NOMO-1 treated with dmso at 0.1 percent for 144 hours (cell line): ENCODE data around the gene SLC41A3.
"Not testable (repeated sequence)": the region's sequence is repeated elsewhere in the genome, so short reads cannot be mapped to it uniquely, and the experiment has no call there.

Source experiments
- DNase-seq: peaks from one replicate; lab custom pipeline; 2025; ENCODE audit not compliant: unreplicated experiment; lab: John Stamatoyannopoulos, UW

The SLC41A3 gene

DNA sequence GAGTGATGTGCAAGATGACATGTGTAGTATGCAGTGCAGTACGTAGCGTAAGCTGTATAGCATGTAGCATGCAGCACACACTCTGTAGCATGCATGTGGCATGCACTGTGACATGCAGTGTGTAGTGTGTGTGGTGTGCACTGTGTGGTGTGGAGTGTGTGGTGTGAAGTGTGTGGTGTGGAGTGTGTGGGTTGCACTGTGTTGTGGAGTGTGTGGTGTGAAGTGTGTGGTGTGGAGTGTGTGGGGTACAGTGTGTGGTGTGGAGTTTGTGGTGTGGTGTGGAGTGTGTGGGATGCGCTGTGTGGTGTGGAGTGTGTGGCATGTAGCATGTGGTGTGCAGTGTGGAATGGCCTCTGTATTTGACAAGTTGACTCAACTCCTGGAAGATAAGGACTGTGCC is 75.7 kb downstream of the SLC41A3 start:
- no peak for DNase-seq

DNA sequence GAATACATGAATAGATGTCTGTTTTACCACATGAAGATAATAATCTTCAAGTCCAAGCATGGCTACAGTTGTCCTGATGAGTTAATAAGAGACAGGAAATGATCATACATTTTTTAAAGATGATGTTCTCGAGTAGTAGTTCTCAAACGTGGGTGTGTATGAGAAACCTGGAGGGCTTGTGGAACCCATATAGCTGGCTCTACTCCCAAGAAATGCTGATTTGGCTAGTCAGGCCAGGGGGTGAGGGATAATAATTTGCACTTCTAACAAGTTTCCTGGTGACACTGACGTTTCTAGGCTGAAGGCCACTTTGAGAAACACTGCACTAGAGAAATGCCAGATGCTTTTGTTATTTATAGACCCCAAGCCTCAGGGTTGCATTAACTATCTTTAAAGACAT is 78.0 kb downstream of the SLC41A3 start:
- no peak for DNase-seq

DNA sequence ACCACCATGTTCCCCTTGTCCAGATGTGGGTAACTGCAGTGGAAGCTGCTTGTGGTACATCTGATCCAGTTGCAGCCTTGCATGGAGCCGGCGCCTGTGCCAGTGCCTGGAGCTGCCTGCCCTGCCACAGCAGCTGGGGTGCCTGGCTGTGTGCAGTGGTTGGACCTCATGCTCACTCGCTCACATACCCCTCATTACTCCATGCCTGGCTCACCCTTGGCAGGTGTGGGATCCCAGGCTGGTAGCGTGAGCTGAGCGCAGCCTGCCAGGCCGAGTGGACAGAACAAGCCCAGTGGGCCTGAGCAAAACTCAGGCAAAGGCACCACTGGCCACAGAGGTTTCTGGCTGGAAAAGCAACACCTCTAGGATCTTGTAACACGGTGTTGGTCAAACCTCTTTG is 79.2 kb downstream of the SLC41A3 start:
- DNase-seq, result no peak

DNA sequence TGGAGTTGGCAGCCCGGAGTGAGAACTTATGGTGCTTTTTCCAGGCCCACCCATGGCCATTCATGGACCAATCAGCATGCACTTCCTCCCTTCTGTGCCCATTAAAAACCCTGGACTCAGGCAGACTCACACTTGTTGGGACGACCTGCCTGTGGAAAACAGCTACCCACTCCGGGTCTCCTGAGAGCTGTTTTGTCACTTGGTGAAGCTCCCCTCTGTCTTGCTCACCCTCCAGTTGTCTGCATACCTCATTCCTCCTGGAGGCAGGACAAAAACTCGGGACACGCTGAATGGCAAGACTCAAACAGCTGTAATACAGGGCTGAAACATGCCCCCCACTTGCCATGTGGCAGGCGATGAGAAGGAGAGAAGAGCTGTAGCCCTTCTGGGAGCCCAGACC is 79.7 kb downstream of the SLC41A3 start:
- DNase-seq, result no peak

DNA sequence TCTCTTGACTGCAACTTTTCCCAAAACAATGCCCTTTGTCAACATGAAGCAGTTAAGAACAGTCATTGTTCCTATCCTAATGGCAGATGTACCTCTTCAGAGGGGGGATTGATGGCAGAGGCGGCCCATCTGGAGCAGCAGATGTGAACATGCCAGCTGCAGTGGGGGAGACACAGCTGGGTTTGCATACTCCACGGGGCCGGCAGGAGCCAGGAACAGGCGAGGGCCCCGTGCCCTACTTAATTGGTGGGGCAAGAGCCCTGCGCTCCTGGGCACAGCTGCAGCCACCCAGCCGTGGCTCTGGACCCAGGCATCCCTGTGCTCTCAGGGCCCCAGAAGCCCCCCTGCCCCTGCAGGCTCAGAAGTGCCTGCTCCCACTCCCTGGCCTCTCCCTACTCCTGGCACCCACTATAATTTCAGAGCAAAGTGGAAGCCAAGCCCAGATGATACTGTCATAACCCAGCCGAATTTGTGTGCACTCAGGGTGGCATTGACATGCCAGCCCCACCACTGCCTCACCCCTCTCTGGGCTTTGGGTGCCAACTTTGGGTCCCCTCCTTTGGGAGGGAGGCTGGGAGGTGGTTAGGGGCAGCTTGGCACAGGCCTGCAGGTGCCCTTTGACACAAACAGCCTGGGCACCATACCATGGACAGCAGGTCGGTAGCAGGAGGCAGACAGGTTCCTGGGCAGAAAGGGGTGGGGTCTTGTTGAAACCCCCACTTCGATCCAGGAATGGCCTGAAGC is 80.3 kb downstream of the SLC41A3 start:
- no peak for DNase-seq

DNA sequence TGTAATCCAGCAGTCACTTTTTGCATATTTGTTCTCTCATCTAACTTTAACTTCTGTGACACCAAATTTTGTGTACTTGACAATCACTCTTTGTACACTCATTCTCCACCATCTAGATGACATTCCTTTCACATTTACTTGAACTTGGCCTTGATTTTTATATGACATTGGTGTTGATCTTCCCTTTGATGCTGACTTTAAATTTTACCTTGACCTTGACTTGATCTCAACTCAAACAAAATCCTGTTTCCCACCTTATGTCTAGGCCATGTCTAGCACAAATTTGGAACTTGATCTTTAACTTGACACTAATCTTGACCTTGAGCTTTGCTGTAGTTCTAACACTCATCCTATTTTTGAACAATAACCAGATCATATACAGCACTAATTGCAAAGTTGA is 81.7 kb downstream of the SLC41A3 start:
- no peak for DNase-seq

DNA sequence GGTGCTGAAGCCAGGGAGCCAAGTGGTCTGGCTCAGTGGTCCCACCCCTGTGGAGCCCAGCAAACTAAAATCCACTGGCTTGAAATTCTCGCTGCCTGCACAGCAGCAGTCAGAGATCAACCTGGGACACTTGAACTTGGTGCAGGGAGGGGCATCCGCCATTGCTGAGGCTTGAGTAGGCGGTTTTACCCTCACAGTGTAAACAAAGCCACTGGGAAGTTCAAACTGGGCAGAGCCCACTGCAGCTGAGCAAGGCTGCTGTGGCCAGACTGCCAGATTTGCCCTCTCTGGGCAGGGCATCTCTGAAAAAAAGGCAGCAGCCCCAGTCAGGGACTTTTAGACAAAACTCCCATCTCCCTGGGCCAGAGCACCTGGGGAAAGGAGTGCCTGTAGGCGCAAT is 87.2 kb downstream of the SLC41A3 start:
- not testable (repeated sequence) for DNase-seq

DNA sequence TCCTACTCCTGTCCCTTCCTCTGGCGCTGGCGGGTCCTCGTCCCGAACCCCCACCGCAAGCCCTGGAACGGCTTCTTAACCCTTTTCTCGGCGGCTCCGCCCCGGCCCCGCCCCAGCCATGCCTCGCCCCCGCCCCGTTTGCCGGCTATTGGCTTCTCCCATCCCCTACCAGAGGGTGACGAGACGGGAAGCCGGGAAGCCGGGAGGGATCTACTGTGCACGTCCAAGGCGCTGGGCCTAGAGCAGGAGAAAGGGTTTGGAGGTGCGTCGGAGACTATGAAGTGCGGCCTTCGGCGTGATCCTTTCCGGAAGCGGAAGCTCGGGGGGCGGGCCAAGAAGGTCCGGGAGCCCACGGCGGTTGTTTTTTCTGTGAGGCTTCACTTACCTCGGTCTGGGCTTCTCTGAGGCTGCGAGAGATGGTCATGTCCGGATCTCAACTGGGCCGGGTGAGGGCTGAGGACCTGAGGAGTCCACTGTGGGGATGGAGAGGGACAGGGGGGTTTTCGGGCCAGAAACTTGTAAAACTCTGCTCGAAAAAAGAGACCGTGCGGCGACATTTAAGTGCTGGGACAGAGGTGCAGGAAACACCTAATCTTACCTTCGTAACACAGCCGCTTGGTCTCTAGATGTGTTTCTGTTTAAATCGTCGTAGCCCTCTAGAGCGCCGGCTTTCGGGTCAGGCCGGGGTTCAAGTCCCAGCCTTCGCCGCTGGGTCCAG is 93.5 kb downstream of the SLC41A3 start:
- DNase-seq, result peak; percentile 36

DNA sequence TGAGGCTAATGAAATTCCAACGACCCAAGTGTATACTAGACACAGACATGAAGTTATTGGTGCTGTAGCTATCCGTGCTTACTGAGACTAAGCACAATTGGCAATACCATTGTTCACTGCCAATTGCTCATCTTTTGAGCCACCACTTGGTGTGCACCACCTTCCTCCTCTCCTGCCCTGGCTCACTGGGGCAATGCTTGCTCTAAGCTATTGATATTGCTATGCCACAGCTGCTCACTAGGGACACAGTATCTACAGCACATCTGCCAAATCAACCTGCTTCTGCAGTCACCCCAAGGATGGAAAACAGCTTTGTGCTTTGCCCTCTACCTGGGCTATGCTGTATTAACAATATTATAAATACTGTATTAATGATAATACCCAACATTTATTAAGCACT is 99.0 kb downstream of the SLC41A3 start:
- DNase-seq, result not testable (repeated sequence)

DNA sequence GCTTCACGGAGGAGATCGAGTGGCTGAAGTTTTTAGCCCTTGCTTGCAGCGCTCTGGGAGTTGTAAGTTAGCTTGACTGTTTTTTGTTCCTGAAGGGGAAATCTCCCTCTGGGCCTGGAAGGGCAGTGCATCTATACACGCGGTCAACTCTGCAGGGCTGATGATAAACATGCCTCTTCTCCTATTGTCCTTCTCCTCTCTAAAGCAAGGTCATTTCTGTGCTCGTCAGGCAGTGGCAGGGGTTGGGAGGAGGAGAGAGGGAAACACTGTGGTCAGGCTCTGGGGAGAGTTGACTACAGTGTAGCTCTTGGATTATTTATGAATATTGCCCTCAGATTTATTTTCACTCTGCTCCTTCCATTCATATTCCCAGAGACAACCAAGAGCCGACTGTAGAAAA is 106.8 kb downstream of the SLC41A3 start:
- DNase-seq, result not testable (repeated sequence)

DNA sequence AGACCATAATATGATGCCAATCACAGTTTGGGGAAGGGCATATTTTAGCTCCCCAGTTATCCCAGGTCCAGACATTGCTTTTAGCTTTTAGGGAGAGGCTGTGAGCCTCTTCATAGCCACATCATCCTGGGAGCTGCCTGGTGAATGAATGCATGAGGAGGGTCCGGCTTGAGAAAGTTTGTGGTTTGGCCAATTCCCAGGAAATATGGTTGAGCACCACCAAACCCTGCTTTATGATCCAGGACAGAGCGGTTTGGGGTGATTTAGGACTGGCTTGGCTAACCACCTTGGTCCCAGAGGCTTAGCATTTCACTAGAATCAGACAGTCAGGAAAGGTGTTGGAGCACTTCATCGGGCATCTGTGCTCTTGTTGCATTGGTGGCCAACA is 107.9 kb downstream of the SLC41A3 start:
- not testable (repeated sequence) for DNase-seq

DNA sequence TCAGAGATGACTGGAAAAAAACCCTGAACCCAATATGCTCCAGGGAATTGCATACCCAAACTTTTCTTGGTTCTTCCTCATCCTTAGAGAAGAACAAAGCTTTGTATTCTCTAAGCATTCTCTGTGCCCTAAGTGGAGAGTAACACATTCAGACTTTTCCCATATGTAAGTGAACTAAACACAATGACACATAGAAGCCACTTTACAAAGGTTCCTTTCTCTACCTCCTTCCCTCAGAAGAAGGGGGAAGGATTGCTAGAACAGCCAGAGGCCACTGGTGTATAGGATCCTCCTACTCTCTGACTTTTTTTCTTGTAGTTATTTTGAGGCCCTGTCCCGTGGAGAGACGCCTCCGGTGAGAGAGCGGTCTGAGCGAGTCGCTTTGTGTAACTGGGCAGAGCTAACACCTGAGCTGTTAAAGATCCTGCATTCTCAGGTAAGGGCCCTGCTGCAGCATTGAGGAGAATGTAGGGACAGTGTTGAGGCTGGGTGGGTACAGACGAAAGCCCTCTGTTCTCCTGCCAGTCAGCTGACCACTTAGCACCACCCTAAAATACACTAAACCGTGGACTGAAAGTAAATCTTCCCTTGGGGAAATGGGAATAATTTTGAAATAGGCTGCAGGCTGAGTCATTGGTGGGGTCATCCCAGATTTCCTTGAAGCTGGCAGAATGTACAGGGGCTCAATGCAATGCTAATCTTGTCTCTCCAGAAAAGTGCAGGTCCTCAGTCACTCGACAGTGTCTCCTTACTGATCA is 108.5 kb downstream of the SLC41A3 start:
- DNase-seq, result not testable (repeated sequence)

DNA sequence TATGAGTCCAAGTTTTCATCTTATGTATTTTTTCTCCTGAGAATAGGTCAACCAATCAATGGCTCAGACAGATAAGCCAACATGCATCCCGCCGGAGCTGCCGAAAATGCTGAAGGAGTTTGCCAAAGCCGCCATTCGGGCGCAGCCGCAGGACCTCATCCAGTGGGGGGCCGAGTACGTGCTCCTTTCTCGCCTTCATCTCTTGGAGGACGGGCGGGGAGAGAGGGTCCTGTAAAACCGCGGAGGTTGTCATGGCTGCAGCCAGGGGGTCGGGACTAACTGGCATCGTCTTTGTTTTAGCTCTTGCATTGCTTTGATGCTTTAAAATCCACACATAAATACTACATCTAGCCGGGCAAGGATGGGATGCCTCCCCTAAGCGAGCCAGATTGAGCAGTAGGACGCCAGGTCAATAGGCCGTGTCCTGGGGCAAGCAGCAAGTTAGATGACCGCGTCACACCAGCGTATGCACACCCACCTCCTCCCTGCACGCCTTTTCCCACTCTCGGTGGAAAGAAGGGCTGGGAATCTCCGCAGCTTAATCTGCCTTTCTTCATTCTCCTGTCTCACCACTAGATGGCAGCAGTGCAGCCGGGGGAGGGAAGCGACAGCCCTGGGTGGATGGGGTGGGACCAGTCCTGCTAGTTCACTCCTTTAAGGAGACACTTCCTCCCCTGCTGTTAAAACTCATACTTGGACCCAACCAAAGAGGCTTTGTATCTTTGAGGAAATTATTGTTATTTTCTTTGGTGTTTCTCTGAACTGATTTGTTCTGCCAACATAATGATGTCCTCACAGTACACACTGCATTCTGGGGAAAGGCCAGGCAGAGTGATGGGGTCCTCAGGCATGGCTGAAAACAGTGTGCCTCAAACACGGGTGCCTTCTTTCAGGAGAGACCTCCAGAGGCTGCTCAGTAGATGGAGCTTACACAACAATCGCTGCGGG is 111.7 kb downstream of the SLC41A3 start:
- DNase-seq, result peak; percentile 4

DNA sequence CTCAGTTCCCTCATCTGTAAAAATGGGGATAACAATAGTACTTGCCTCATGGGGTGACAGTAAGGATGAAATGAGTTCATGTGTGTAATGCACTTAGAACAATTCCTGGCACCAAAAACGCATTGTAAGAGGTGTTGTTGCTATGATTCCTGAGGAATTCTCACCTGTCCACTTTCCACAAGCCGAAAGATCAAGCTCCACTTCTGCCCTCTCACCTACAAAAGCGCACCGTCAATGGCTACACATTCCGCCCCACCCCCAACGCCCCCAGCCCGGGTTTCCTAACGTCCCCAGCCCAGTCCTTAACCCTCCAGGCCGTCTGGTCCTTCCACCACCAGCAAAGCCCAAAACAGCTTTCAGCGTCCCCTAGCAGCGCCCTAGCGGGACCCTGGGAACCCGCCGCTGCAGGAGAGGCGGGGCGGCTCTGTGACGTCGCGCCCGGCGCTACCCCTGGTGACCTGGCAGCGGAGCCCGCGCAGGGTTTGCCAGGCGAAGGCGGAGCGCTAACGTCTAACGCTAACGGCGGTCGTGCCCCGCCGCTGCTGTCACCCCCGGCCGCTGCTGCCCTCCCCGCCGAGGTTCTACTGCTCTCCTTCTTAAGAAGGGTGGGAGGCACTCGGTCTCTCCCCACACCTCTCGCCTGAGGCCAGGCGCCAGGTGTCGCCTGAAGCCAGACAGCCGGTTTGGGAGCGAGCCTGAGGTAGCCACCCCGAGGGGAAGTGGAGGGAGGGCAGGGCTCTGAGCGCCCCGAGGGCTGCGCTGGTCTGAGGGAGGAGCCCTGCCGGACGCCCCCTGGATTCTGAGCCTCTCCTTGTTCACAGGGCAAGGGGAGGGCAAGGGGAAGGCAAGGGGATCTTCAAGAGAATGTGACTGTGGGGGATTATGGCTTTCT is 115.0 kb downstream of the SLC41A3 start, which contains the start of gene ROPN1B:
Gene ROPN1B, plus strand, starts transcription at position 478 of the 892 bp plus-strand sequence. CDS start 2,877 bp downstream, outside the sequence.
- not testable (repeated sequence) for DNase-seq

DNA sequence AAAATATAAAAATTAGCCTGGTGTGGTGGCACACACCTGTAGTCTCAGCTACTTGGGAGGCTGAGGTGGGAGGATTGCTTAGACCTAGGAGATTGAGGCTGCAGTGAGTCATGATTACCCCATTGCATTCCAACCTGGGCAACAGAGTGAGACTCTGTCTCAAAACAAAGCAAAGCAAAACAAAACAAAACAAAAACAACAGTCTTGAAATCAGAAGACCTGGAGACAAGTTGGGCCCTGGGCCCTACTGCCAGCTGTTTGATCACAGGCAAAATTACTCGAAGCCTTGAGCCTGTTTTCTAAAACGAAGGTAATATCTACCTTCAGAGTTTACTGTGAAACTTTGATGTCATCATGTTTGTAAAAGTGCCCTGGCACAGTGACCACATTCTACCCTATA is 115.8 kb downstream of the SLC41A3 start:
- not testable (repeated sequence) for DNase-seq

DNA sequence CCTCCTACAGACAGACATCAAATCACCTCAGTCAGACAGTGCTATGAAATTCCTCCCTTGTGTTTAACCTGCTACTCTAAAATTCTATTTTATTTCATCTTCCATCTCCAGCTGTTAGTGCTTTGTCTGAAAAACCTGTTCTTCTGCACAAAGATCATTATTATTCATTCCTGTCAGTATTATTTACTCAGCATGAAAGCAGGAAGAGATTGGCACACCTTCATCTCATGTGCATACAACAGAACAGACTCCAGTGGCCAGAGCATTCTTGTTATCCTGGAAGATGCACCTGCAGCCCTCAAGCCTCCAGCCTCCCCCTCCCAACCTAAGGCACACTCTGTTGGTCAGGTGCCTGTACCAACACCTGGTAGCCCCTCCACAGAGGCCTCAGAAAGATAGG is 116.8 kb downstream of the SLC41A3 start:
- DNase-seq, result no peak

DNA sequence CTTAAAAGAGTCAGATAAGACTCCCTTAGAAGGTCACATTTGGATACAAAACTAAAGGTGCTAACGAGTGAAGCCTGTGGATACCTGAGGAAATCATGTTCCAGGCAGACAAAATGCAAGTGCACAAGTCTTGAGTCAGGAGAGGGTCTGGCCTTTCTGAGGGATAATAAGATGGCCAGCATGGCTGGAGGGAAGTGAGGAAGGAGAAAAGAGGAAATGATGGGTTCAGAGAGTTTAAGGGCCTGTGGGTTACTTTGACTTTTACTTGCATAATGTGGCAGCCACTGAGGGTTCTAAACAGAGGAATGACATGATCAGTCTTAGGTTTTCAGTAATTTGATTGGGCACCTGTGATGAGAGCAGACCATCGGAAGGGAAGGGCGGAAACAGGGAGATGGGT is 118.4 kb downstream of the SLC41A3 start:
- peak; percentile 9 for DNase-seq

DNA sequence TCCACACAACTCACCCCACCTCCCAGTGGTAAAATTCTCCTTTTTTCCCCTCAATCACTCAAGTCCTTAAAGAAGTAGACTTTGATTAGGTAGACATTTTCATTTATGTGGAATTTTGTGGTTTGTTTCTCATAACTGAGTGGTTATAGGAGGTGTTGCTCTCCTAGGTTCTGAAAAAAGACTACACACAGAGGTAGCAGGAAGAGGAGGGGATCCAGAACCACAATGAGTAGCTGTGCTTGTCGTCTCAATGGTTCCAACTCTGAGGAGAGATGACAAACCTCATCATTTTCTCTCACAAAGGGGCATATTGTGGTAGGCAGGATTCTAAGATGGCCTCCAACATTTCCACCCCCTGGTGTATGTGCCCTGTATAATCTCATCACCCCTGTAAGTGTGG is 120.1 kb downstream of the SLC41A3 start:
- DNase-seq, result not testable (repeated sequence)

DNA sequence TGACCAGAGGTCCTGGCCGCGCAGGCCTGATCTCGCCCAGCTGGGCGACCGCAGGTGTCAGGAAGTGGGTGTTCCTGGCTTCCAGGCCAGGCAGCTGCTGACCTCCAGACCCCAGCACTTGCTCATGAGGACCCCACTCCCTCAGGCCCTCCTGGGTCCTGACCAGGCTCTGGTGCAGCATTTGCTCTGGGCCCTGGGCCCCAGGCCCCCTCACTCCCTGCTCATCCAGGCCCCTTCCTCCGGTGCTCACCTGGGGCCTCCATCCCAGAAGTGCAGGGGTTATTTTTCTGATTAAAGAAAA is 122.7 kb downstream of the SLC41A3 start:
- no peak for DNase-seq
